HG03103 (cell line): ENCODE measurements around the gene CTSW.
A peak's percentile ranks its signal among the peaks of the same experiment; 100 is the strongest.
"Not testable (repeated sequence)": the region's sequence is repeated elsewhere in the genome, so short reads cannot be mapped to it uniquely, and the experiment has no call there.

Experiments used
- ATAC-seq: cut with Tn5 transposase; IDR thresholded peaks from one replicate; pipeline ENCODE4 v1.9.1; 2021; ENCODE audit warnings: low read depth; ENCODE audit not compliant: unreplicated experiment

CTSW gene

GRCh38 chr11:65884716-65885092 is 5.1 kb downstream of the CTSW start:
- no peak for ATAC-seq

- no peak for ATAC-seq
Measured at GRCh38 chr11:65885231-65885630, 5.6 kb downstream of the CTSW start.

- no peak for ATAC-seq
Measured at GRCh38 chr11:65885808-65886536, 6.3 kb downstream of the CTSW start.

GRCh38 chr11:65886826-65887722 is 7.4 kb downstream of the CTSW start:
- no peak for ATAC-seq

- ATAC-seq = no peak
Measured at GRCh38 chr11:65887723-65888162, 8.1 kb downstream of the CTSW start.

- peak; percentile 43 for ATAC-seq
Measured at GRCh38 chr11:65888163-65888814, 8.7 kb downstream of the CTSW start, which contains the start of gene FIBP. FIBP (minus strand) TSS chr11:65888471; CDS start chr11:65888418, 53 bp downstream.

GRCh38 chr11:65890324-65891218 is 10.9 kb downstream of the CTSW start, which contains the start of gene CCDC85B:
CCDC85B (plus strand) TSS chr11:65890673; CDS start chr11:65890784, 111 bp downstream.
- peak; percentile 35 for ATAC-seq

- no peak for ATAC-seq
Measured at GRCh38 chr11:65891219-65892136, 11.8 kb downstream of the CTSW start.

- not testable (repeated sequence) for ATAC-seq
Measured at GRCh38 chr11:65892137-65892540, 12.5 kb downstream of the CTSW start.

- no peak for ATAC-seq
Measured at GRCh38 chr11:65892661-65893317, 13.2 kb downstream of the CTSW start.

GRCh38 chr11:65894034-65894591 is 14.5 kb downstream of the CTSW start:
- ATAC-seq = no peak

- no peak for ATAC-seq
Measured at GRCh38 chr11:65895482-65895981, 15.9 kb downstream of the CTSW start.

- no peak for ATAC-seq
Measured at GRCh38 chr11:65896034-65896999, 16.7 kb downstream of the CTSW start.

- ATAC-seq = no peak
Measured at GRCh38 chr11:65897020-65897471, 17.4 kb downstream of the CTSW start.

GRCh38 chr11:65898656-65899355 is 19.2 kb downstream of the CTSW start:
- ATAC-seq = no peak
